ENCODE results near the gene CCDC142.
A peak's percentile ranks its signal among the peaks of the same experiment; 100 is the strongest.

Gene CCDC142

DNA sequence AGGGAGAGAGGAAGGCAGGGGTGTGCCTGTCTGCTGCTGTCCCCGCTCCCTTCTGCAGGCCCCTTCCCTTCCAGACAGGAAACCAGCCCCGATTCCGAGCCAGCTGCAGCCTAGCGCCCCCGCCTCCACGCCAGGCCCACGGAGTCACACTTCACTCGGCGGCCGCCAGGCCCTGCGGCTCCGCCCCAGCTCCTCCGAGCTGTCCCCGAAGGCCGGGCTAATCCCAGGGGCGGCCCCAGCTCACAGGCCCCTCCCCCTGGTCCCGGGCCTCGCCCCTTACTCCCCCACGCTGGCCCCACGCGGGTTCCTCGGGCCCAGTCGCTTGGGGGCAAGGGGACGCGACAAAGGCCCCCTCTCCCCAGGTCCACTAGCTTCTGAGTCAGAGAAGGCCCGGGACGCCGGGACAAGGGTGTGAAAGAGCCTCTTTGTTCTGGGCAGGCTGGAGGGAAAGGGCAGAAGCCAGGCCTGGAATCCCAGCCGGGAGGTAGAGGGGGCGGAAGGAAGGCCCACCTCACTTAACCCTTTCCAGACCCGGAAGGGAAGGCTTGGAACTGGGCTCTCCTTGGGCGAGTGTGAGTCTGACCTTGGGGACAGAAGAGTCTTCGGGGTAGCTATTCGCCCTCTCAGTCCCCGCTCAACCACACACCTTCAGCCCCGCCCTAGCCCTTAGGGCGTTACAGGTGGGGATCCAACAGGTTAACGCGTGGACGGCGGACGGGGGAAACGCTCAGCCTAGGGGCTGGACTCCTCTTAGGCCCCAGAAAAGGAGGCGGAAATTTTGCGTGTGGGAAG is 42.2 kb downstream of the CCDC142 start:
- peak; percentile 34 for DNase-seq

GRCh38 chr2:74439803-74440377 is 42.9 kb downstream of the CCDC142 start:
- DNase-seq, result peak; percentile 12

DNA sequence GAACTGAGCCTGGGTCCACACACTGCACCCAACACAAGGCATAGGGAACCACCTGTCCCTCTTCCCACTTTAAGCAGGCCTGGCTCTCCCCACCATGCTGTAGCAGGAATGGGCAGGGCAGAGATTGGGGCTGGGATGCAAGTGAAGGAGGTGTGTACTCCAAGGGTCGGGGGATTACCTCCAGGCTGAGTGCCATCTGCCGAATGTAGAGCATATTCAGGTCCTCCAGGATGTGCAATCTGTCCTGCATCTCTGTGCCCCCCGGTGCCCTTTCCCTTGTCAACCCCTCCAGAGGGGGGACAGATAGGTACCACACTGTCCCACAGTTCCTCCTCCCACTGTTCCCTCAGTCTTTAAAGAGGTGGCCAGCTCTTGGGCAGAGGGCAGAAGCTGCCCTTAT is 43.4 kb downstream of the CCDC142 start:
- DNase-seq, result no peak

GRCh38 chr2:74438248-74438647 is 44.5 kb downstream of the CCDC142 start:
- DNase-seq, result no peak

- DNase-seq, result no peak
Measured at GRCh38 chr2:74436848-74437695, 45.7 kb downstream of the CCDC142 start.

DNA sequence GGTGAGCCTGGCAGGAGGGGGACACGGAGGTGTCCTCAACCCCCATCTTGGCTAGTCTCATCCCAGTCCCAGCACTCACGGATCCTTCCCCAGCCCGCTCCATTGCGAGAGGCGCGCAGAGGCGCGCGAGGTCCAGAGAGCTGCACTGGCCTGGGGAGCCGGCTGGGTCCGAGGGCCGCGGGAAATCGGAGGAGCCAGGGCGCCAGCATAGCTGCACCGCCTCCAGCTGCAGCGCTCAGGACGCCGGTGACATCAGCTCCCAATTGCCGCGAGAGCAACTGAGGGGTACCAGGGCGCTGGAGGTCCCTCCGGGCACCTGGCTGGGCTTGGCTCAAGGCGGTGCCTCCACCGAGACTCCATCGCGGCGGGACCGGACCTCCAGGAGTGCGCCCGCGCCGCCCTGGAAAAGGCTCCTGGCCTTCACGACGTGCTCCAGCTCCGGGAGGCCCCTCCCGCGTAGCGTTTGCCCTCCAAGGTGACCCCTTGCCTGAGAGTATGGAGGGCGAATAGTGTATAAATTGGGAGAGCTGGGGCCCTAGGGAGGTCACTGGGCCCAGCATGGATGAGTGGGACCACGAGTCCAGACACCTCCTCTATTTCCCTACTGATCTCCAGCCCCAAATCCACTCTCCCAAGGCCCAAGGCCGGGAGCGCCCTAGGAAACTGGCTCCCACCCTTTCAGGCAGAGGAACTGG is 46.5 kb downstream of the CCDC142 start:
- DNase-seq, result no peak

- DNase-seq, result no peak
Measured at GRCh38 chr2:74430502-74430901, 52.3 kb downstream of the CCDC142 start.

GRCh38 chr2:74429487-74430451 is 53.0 kb downstream of the CCDC142 start:
- DNase-seq, result no peak

GRCh38 chr2:74428675-74429074 is 54.1 kb downstream of the CCDC142 start:
- DNase-seq, result no peak

DNA sequence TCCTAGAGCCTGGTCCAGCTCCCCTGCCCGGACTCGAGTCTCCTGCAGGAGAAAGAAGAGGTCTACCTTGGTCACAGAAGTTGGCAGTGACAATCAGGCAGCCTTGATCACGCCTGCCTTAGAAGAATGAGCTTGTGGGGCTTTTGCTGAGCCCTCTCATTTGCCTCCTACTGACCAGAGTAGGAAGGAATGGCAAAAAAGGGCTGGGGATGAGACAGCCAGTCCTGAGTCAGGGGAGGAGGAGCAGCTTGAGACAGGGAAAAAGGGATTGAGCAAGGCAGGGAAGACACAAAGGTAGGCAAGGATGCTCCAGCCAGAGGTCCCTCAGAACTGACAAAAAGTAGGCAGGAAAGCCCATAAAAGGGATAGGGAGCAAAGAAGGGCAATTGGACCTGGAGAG is 55.2 kb downstream of the CCDC142 start:
- no peak for DNase-seq

DNA sequence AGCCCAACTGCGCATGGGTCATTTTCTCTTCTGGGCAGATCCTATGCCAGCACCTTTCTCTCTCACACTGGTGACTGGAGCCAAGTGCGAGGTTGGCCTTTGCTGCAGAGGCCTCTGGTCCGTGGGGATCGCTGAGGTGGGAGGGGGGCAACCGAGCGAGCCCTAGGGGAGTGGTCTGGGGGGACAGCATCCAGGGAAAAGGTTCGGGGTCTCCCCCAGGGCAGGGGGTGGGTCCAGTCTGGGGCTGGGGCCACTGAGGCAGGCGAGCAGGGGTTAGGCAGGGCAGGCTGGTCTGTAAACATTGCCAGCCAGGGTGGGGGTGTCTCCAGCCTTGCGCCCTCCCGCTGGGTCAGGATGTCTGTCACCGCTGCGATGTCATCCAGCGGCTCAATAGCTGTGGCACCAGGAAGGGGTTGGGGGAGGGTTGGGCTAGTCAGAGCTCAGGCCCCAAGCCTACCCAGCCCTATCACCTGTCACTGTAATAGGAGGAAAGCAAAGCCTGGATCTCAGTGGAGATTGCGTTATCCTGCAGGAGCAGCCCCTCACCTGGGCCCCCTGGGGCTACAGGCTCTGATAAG is 56.5 kb downstream of the CCDC142 start:
- no peak for DNase-seq

DNA sequence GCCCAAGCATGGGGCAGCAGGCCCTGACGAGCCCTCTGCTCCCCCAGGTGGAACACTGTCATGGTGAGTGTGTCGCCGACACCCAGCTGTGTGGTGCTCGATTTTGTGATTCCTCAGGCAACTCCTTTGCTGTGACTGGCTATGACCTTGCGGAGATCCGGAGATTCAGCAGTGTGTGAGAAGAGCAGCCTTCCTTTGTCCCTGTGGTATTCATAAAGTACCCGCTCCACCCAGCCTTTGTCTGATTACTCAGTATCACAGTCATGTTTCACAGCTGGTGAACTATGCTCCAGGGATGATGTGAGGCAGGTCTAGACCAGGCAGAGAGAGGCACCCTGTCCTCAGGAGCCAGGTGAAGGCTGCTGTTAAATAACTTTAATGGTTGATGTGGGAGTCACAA is 57.3 kb downstream of the CCDC142 start:
- no peak for DNase-seq

- DNase-seq, result no peak
Measured at GRCh38 chr2:74424995-74425406, 57.8 kb downstream of the CCDC142 start.

GRCh38 chr2:74424139-74424992 is 58.4 kb downstream of the CCDC142 start:
- no peak for DNase-seq
